HG03575 (cell line): ENCODE measurements around the gene HIF3A.

ENCODE experiments used
- ATAC-seq: cut with Tn5 transposase; IDR thresholded peaks from one replicate; pipeline ENCODE4 v1.9.1; 2021; ENCODE audit not compliant: unreplicated experiment, insufficient number of reproducible peaks, low FRiP score; ENCODE audit errors: extremely low read depth

Gene HIF3A

GRCh38 chr19:46391296-46392251 lies 94.7 kb downstream of the HIF3A start:
- ATAC-seq: no peak

- no peak for ATAC-seq
These were observed 95.5 kb downstream of the HIF3A start for GRCh38 chr19:46392252-46392801.

- ATAC-seq: no peak
These were observed 96.0 kb downstream of the HIF3A start for GRCh38 chr19:46392837-46393236.
